ENCODE measurements around the gene PLCG2.

GRCh38 chr16:81838794-81839193 is 59.7 kb downstream of the PLCG2 start:
- TF ChIP-seq CTCF (IDR thresholded peaks at IDR 0.05), result no peak
- TF ChIP-seq POLR2A (IDR thresholded peaks at IDR 0.05), result no peak
